Fibroblast of lung (primary cell): ENCODE measurements around the gene SNX33. TPM values are rescaled to one million over a fixed set of nuclear protein-coding genes. Genes with fewer than 3 reads are reported as not detected.
A peak's percentile ranks its signal among the peaks of the same experiment; 100 is the strongest.
"Not testable (repeated sequence)": the region's sequence is repeated elsewhere in the genome, so short reads cannot be mapped to it uniquely, and the experiment has no call there.

ENCODE experiments used
- DNase-seq, 2 donors: peaks; one replicate each; pipeline versions ENCODE4 v3.0.0 to v3.0.0-alpha.2; 2010; ENCODE audit warnings: low read depth in 2 of 2
- H2AFZ ChIP-seq: 2 replicates; pipeline ENCODE4 v1.5.1; 2012; ENCODE audit warnings: low read length, control low read depth, inconsistent platforms
- H3K27ac ChIP-seq: 2 replicates; pipeline ENCODE4 v1.5.1; 2011; ENCODE audit warnings: low read length, control low read depth; ENCODE audit not compliant: insufficient read depth
- H3K27me3 ChIP-seq: 2 replicates; pipeline ENCODE4 v1.5.1; 2011; ENCODE audit warnings: mild to moderate bottlenecking, low read length; ENCODE audit not compliant: control insufficient read depth, insufficient read depth
- H3K36me3 ChIP-seq: 2 replicates; pipeline ENCODE4 v1.5.1; 2011; ENCODE audit warnings: low read length; ENCODE audit not compliant: control insufficient read depth, insufficient read depth
- H3K4me1 ChIP-seq: 2 replicates; pipeline ENCODE4 v1.5.1; 2011; ENCODE audit warnings: low read length; ENCODE audit not compliant: control insufficient read depth, insufficient read depth; ENCODE audit errors: extremely low read depth
- H3K4me2 ChIP-seq: 2 replicates; pipeline ENCODE4 v1.5.1; 2011; ENCODE audit warnings: low read length, control low read depth; ENCODE audit not compliant: insufficient read depth; ENCODE audit errors: extremely low read depth
- H3K4me3 ChIP-seq, 4 experiments: fragments of 200-600 bp in 1 of 4; sonication (generic) in 1 of 4; replicated peaks in 1 of 4; 2 replicates each; pipeline ENCODE4 v1.5.1; 2011 to 2016; ENCODE audit warnings: low read length in 4 of 4, low read depth in 3 of 4, mild to moderate bottlenecking in 3 of 4, control low read depth in 2 of 4, inconsistent platforms in 1 of 4, mixed read lengths in 1 of 4; ENCODE audit not compliant: insufficient read depth in 1 of 4; ENCODE audit errors: control extremely low read depth in 1 of 4
- H3K79me2 ChIP-seq: 2 replicates; pipeline ENCODE4 v1.5.1; 2012; ENCODE audit warnings: mild to moderate bottlenecking, low read length, inconsistent platforms; ENCODE audit not compliant: control insufficient read depth, insufficient read depth
- H3K9ac ChIP-seq: 2 replicates; pipeline ENCODE4 v1.5.1; 2011; ENCODE audit warnings: mild to moderate bottlenecking, low read length, control low read depth; ENCODE audit not compliant: insufficient read depth
- H3K9me3 ChIP-seq: 2 replicates; pipeline ENCODE4 v1.5.1; 2012; ENCODE audit warnings: low read depth, low read length; ENCODE audit not compliant: control insufficient read depth, insufficient read depth
- H4K20me1 ChIP-seq: 2 replicates; pipeline ENCODE4 v1.5.1; 2011; ENCODE audit warnings: low read length; ENCODE audit not compliant: control insufficient read depth, insufficient read depth; ENCODE audit errors: extremely low read depth
- EZH2 ChIP-seq: IDR thresholded peaks from 2 replicates; pipeline ENCODE4 v1.5.1; 2012; ENCODE audit warnings: low read length, control low read depth, mild to moderate bottlenecking; ENCODE audit errors: missing control alignments
- polyA plus RNA-seq, 2 donors: library from polyadenylated mRNA; depleted of rRNA in 1 of 2; stranded (reverse) in 1 of 2; unstranded in 1 of 2; fragments of >200 nt; gene quantifications; 2 replicates each; pipeline ENCODE4 v1.2.1, GENCODE V29; 2011 to 2012; ENCODE audit warnings: missing spikeins in 1 of 2
- total RNA-seq: library from RNA; depleted of rRNA; stranded (reverse); fragments of >200 nt; gene quantifications from 2 replicates; pipeline ENCODE4 v1.2.1, GENCODE V29; 2014
- TF ChIP-seq, protein P1 (sequence below), 2 donors: IDR thresholded peaks in 1 of 2; conservative IDR thresholded peaks in 1 of 2; 1 replicate in 1 of 2; 2 replicates in 1 of 2; pipeline ENCODE4 v1.5.1; 2011 to 2012; ENCODE audit warnings: low read length in 2 of 2, control low read depth in 1 of 2, inconsistent platforms in 1 of 2, low read depth in 1 of 2, mild to moderate bottlenecking in 1 of 2

SNX33 gene
- total and polyA plus RNA-seq, 2 donors (not counting 1 experiment from before 2014, with no cell fraction given) = 17.5 to 24.6 TPM

DNA sequence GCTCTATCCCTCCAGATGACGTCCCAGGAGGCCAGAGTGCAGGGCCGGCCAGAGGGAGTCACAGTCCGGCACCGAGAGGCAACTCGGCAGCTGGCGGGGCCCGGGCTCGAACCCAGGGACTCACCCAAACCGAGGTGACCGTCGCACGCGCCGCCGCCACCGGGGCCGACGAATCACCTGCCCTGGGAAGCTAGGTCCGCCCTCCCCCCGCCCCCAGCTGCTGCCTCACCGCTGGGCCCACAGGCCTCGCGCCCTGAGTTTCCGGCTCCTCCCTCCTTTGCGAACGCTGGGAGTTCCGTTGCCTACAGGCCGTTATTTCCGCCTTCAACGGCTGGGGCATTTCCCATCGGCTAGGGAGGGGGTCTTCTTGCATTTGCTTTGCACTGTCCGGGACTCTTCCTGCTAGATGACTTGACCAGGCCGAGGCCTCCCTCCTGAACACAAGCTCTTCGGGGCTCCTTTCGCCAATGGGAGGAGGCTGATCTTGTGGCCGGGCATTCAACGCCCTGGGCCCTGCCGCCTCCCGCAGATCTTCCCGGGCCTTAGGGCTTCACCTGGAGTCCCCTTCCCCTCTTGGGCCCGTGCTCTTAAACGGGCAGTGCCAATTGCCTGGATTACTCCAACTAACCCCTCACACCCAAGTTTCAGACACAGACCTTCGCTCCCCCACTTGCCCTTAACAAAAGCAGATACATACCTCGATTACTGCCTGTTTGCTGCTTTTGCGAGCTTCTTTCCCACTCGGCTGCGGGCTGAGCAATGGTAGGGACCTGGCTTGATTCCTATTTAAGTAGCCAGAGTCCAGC lies 22.0 kb upstream of the SNX33 start, which contains the start of gene SNUPN:
Gene SNUPN (minus strand): TSS at position 184 of the 806 bp plus-strand sequence. CDS start 4,674 bp downstream, outside the sequence.
- Histone ChIP-seq H4K20me1 (no peaks in the 10 kb centered on the region), H3K79me2 (peaks cover 2% of the 10 kb centered on the region), H3K9ac (peak within 1 kb of the TSS; percentile 78), H3K27ac (peak within 1 kb of the TSS; percentile 67), H3K9me3 (no peaks in the 10 kb centered on the region), H3K4me1 (peaks cover 9% of the 10 kb centered on the region), H3K36me3 (no peaks in the 10 kb centered on the region), H2AFZ (peak within 1 kb of the TSS; percentile 87), H3K4me3 (peak within 1 kb of the TSS; percentile 44 to 88 (median 71)), H3K4me2 (peak within 1 kb of the TSS; percentile 94), H3K27me3 (no peaks in the 10 kb centered on the region)
- TF ChIP-seq, protein P1, sequence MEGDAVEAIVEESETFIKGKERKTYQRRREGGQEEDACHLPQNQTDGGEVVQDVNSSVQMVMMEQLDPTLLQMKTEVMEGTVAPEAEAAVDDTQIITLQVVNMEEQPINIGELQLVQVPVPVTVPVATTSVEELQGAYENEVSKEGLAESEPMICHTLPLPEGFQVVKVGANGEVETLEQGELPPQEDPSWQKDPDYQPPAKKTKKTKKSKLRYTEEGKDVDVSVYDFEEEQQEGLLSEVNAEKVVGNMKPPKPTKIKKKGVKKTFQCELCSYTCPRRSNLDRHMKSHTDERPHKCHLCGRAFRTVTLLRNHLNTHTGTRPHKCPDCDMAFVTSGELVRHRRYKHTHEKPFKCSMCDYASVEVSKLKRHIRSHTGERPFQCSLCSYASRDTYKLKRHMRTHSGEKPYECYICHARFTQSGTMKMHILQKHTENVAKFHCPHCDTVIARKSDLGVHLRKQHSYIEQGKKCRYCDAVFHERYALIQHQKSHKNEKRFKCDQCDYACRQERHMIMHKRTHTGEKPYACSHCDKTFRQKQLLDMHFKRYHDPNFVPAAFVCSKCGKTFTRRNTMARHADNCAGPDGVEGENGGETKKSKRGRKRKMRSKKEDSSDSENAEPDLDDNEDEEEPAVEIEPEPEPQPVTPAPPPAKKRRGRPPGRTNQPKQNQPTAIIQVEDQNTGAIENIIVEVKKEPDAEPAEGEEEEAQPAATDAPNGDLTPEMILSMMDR (conservative IDR thresholded peaks at IDR 0.05 in 1 of 2, IDR thresholded peaks at IDR 0.05 in 1 of 2; ENCODE audit: low read depth in 1 of 2, low read length in 2 of 2) = no peak
- no peak for TF ChIP-seq EZH2
- DNase-seq = peak; percentile 89 to 93

DNA sequence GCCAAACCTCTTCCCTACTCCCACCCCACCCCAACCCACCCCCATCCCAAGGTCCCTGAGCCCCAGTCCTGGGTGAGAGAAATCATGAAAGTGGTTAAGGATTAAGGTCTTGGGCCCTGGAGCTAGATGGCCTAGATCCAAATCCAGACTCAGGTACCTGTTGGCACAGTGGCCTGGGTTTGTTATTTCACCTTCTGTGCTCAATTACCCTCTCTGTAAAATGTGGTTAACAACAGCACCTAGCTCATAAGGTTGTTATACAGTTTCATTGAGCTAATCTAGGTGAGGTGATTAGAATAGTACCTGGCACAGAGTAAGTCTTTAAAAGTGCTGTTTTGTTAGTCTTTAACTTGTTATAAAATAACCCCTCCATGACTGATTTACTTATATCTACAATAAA lies 15.8 kb upstream of the SNX33 start:
- DNase-seq = no peak
- no peaks in the 10 kb centered on the region for H3K9me3 ChIP-seq
- no peak for TF ChIP-seq EZH2
- TF ChIP-seq, protein P1 (conservative IDR thresholded peaks at IDR 0.05 in 1 of 2, IDR thresholded peaks at IDR 0.05 in 1 of 2; ENCODE audit: low read depth in 1 of 2, low read length in 2 of 2) = no peak

DNA sequence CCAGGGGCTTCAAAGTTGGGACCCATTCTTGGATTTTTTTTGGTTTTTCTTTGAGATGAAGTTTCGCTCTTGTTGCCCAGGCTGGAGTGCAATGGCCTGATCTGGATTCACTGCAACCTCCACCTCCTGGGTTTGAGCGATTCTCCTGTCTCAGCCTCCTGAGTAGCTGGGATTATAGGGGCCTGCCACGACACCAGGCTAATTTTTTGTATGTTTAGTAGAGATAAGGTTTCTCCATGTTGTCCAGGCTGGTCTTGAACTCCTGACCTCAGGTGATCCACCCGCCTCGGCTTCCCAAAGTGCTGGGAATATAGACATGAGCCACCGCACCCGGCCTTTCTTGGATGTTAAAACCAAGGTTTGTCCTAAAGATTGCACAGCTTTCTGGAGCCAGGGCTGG lies 13.8 kb upstream of the SNX33 start:
- H3K36me3 ChIP-seq, H3K27me3 ChIP-seq, H3K4me2 ChIP-seq, H3K9me3 ChIP-seq, H3K4me3 ChIP-seq, H4K20me1 ChIP-seq, H2AFZ ChIP-seq, H3K4me1 ChIP-seq, H3K27ac ChIP-seq, H3K9ac ChIP-seq, DNase-seq: not testable (repeated sequence)
- H3K79me2 ChIP-seq = peaks cover 16% of the 10 kb centered on the region

More for the DNA sequence above, 15.8 kb upstream of the SNX33 start:
- H3K4me3 ChIP-seq = no peak overlapping the region
- no peaks in the 10 kb centered on the region for H4K20me1 ChIP-seq
- H3K9ac ChIP-seq = no peak overlapping the region
- no peak overlapping the region for H3K4me2 ChIP-seq
- H3K27me3 ChIP-seq = no peaks in the 10 kb centered on the region
- no peaks in the 10 kb centered on the region for H3K4me1 ChIP-seq
- no peaks in the 10 kb centered on the region for H3K79me2 ChIP-seq
- no peak overlapping the region for H3K27ac ChIP-seq
- no peak overlapping the region for H2AFZ ChIP-seq
- H3K36me3 ChIP-seq = no peaks in the 10 kb centered on the region
